A673 (cell line): Measurements from ENCODE around the gene DEXI.

Source experiments
- EZH2 ChIP-seq: fragments of 200-600 bp; sonication (generic); IDR thresholded peaks from 2 replicates; pipeline ENCODE4 v1.6.1; 2017; ENCODE audit warnings: borderline replicate concordance, low read depth, mild to moderate bottlenecking, mixed read lengths, antibody characterized with exemption, low read length; ENCODE audit not compliant: poor library complexity, severe bottlenecking
- TF ChIP-seq, protein P1 (sequence below): fragments of 300-800, 200-600 bp; sonication (generic); conservative IDR thresholded peaks from 2 replicates; pipeline ENCODE4 v1.5.1; 2017; ENCODE audit warnings: low read depth, mild to moderate bottlenecking, antibody characterized with exemption, low read length, moderate library complexity, mixed read lengths

DNA sequence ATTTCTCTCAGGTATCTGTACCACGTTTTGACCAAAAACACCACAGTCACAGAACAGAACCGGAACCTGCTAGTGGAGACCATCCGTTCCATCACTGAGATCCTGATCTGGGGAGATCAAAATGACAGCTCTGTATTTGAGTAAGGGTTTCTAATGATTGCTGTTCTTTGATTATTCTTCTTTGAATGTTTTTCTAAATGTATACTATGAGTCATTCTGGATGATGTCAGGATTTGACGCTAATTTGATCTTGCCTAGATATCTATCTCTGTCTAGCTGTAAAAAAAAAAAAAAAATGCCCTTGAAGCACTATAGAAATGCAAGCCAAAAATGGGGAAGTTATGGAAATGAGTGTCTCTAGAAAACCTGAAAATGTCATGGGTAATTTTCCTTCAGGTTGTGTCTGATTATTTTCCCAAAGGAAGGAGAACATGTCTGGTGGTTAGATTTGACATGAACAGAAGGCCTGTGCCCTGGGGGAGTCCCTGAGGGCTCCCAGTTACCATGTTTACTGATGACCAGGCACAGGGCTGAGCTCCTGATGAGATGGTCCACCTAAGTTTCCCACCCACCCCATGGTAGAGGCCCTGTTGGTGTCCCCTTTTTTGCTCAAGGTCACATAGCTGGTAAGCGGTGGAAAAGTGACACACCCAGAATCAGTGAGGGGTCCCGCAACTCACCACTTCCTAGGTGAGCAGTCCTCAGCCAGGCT lies 15.7 kb upstream of the DEXI start:
- TF ChIP-seq, protein P1, sequence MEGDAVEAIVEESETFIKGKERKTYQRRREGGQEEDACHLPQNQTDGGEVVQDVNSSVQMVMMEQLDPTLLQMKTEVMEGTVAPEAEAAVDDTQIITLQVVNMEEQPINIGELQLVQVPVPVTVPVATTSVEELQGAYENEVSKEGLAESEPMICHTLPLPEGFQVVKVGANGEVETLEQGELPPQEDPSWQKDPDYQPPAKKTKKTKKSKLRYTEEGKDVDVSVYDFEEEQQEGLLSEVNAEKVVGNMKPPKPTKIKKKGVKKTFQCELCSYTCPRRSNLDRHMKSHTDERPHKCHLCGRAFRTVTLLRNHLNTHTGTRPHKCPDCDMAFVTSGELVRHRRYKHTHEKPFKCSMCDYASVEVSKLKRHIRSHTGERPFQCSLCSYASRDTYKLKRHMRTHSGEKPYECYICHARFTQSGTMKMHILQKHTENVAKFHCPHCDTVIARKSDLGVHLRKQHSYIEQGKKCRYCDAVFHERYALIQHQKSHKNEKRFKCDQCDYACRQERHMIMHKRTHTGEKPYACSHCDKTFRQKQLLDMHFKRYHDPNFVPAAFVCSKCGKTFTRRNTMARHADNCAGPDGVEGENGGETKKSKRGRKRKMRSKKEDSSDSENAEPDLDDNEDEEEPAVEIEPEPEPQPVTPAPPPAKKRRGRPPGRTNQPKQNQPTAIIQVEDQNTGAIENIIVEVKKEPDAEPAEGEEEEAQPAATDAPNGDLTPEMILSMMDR, result no peak
- no peak for TF ChIP-seq EZH2
